GM12873 (cell line): ENCODE results near the gene FBXL3.

Experiments
- CTCF ChIP-seq: IDR thresholded peaks from 2 replicates; pipeline ENCODE4 v1.5.1; 2012; ENCODE audit warnings: low read depth, mild to moderate bottlenecking, moderate library complexity, low read length, control low read depth; ENCODE audit not compliant: insufficient read depth; ENCODE audit errors: missing control alignments

Gene FBXL3

GRCh38 chr13:77055158-77055557 is 28.2 kb upstream of the FBXL3 start:
- no peak for TF ChIP-seq CTCF

GRCh38 chr13:77053192-77053591 is 26.2 kb upstream of the FBXL3 start:
- no peak for TF ChIP-seq CTCF

GRCh38 chr13:77048681-77049080 is 21.7 kb upstream of the FBXL3 start:
- TF ChIP-seq CTCF: no peak

- no peak for TF ChIP-seq CTCF
These were observed 20.8 kb upstream of the FBXL3 start for GRCh38 chr13:77047649-77048343.

- no peak for TF ChIP-seq CTCF
These were observed 15.7 kb upstream of the FBXL3 start for GRCh38 chr13:77042566-77043177.

GRCh38 chr13:77040835-77041234 is 13.9 kb upstream of the FBXL3 start:
- no peak for TF ChIP-seq CTCF

GRCh38 chr13:77040076-77040475 is 13.1 kb upstream of the FBXL3 start:
- no peak for TF ChIP-seq CTCF
